ENCODE results near the gene SPIN2B. TPM values are rescaled to one million over a fixed set of nuclear protein-coding genes. Genes with fewer than 3 reads are reported as not detected.
"Not testable (repeated sequence)": the region's sequence is repeated elsewhere in the genome, so short reads cannot be mapped to it uniquely, and the experiment has no call there.

The SPIN2B gene
- total and polyA plus RNA-seq, 4 experiments from 2014 or later = 16.6 to 35.3 (median 20.4) TPM

DNA sequence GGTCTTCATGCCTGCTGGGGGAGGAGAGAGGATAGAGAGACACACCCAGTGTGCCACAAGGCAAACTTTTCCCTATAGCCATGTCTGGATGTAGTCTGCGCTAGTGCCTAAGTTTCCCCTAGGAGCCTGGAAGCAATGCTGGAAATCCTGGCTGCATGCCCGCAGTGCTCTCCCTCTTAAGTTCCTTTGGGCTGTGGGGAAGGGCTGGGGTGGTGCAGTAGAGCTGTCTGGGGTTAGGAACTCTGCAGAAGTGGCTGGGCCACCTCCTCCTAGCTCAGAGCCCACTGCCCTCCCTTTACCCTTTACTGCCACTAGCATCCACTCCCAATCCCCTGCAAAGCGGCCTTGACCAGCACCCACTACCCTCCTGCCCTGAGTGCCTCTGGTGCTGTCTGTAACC lies 15.2 kb upstream of the SPIN2B start:
- H3K9me3 Mint-ChIP-seq; DNase-seq; H3K9me3 ChIP-seq (ENCODE audit: control insufficient read depth in 1 of 2, low read length in 2 of 2); intact Hi-C loops (cut with micrococcal nuclease); H3K36me3 Mint-ChIP-seq; H3K27ac ChIP-seq (ENCODE audit: low read depth, low read length); H3K27me3 ChIP-seq (ENCODE audit: insufficient read depth, low read length); H3K27ac Mint-ChIP-seq; H3K4me3 Mint-ChIP-seq; H3K4me3 ChIP-seq (ENCODE audit: low read length in 2 of 2); H3K4me1 ChIP-seq (ENCODE audit: insufficient read depth, low read length); H3K36me3 ChIP-seq (ENCODE audit: insufficient read depth, low read length); POLR2A ChIA-PET (ENCODE audit: partially characterized antibody); H3K27me3 Mint-ChIP-seq; H3K4me1 Mint-ChIP-seq; CTCF ChIA-PET (ENCODE audit: partially characterized antibody): not testable (repeated sequence)

DNA sequence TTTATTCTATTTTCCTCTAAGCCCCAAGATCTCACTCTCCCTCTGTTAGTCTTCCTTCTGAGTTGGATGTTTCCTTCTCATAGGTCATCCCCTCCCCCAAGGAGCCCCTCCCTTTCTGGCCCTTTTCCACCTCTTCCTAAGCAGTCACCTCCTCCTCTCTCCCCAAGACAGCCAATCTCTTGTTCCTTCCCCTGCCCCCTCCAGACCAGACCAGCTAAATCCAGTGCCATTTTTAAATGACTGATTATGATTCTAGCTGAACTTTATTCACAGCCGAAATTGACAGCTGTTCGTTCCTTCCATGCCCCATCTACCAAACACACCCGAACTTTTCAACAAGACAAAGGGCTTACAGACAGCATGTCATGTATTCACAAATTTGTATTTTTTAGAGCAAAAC lies 13.9 kb upstream of the SPIN2B start:
- ChIA-PET POLR2A (ENCODE audit: partially characterized antibody) (no interaction called here), CTCF (ENCODE audit: partially characterized antibody) (no interaction called here)
- H3K4me1 ChIP-seq (ENCODE audit: insufficient read depth, low read length) = no peaks in the 10 kb centered on the region
- no peaks in the 10 kb centered on the region for H3K4me1 Mint-ChIP-seq
- peaks cover 0 to 7% of the 10 kb centered on the region in 2 donors for H3K36me3 Mint-ChIP-seq
- H3K27me3 Mint-ChIP-seq = no peaks in the 10 kb centered on the region
- no peak overlapping the region for H3K27ac ChIP-seq (ENCODE audit: low read depth, low read length)
- H3K36me3 ChIP-seq (ENCODE audit: insufficient read depth, low read length) = no peaks in the 10 kb centered on the region
- H3K4me3 ChIP-seq (ENCODE audit: low read length in 2 of 2) = no peak overlapping the region
- no peak overlapping the region for H3K4me3 Mint-ChIP-seq
- no peak for DNase-seq
- no peaks in the 10 kb centered on the region for H3K27me3 ChIP-seq (ENCODE audit: insufficient read depth, low read length)
- intact Hi-C loops (cut with micrococcal nuclease) = no loop called here
- no peaks in the 10 kb centered on the region for H3K9me3 ChIP-seq (ENCODE audit: control insufficient read depth in 1 of 2, low read length in 2 of 2)
- peak overlapping the region in 1 of 7 donors; percentile 53 for H3K27ac Mint-ChIP-seq
- H3K9me3 Mint-ChIP-seq = no peaks in the 10 kb centered on the region

DNA sequence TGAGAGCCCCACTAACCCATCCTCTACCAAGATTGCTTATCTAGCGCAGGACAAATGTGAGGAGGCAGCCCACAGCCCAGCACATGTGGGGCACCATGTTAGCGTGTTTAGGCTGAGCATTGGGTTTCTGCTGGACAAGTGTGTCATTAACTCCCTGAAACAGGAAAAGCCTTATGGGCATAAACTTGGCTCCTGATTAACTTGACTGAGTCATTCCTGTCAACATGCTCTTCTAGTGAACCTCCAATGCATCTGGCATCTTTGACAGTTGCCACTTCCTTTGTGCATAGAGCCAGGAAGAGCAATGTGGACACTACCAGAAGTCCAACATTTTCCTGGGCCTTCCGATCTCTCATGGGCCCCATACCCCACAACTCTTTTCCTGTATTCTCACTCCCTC lies 13.4 kb upstream of the SPIN2B start:
- H3K36me3 ChIP-seq (ENCODE audit: insufficient read depth, low read length) = no peaks in the 10 kb centered on the region
- DNase-seq = no peak
- H3K9me3 ChIP-seq (ENCODE audit: control insufficient read depth in 1 of 2, low read length in 2 of 2) = no peaks in the 10 kb centered on the region
- CTCF ChIA-PET (ENCODE audit: partially characterized antibody) = no interaction called here
- POLR2A ChIA-PET (ENCODE audit: partially characterized antibody) = no interaction called here
- Mint-ChIP-seq H3K9me3 (no peaks in the 10 kb centered on the region), H3K27me3 (no peaks in the 10 kb centered on the region), H3K36me3 (peaks cover 0 to 7% of the 10 kb centered on the region in 2 donors), H3K27ac (no peak overlapping the region), H3K4me1 (no peaks in the 10 kb centered on the region), H3K4me3 (no peak overlapping the region)
- no peaks in the 10 kb centered on the region for H3K4me1 ChIP-seq (ENCODE audit: insufficient read depth, low read length)
- H3K27me3 ChIP-seq (ENCODE audit: insufficient read depth, low read length) = no peaks in the 10 kb centered on the region
- no peak overlapping the region for H3K27ac ChIP-seq (ENCODE audit: low read depth, low read length)
- intact Hi-C loops (cut with micrococcal nuclease) = no loop called here
- no peak overlapping the region for H3K4me3 ChIP-seq (ENCODE audit: low read length in 2 of 2)

DNA sequence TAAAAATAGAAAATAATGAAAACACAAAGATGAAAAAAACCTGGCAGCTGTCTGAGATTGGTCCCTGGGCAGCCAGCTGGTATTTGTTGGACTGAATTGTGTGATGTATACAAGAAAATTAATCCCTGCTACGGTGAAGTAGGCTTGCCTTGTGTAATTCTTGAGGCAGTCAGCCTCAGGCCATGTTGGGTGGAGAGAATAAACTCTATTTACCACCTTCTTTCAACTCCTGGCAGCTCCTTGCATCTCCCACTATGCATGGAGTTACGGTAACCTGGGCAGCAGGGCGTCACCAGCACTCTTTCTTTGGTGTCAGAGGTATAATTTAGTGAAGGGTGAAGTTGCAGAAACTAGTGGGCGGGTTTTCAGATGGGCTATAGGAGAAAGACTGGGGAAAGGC lies 12.4 kb upstream of the SPIN2B start:
- Histone ChIP-seq H3K36me3 (ENCODE audit: insufficient read depth, low read length) (no peaks in the 10 kb centered on the region), H3K4me3 (ENCODE audit: low read length in 2 of 2) (no peak overlapping the region), H3K27ac (ENCODE audit: low read depth, low read length) (no peak overlapping the region), H3K4me1 (ENCODE audit: insufficient read depth, low read length) (no peaks in the 10 kb centered on the region), H3K9me3 (ENCODE audit: control insufficient read depth in 1 of 2, low read length in 2 of 2) (no peaks in the 10 kb centered on the region), H3K27me3 (ENCODE audit: insufficient read depth, low read length) (no peaks in the 10 kb centered on the region)
- ChIA-PET CTCF (ENCODE audit: partially characterized antibody) (no interaction called here), POLR2A (ENCODE audit: partially characterized antibody) (no interaction called here)
- no peaks in the 10 kb centered on the region for H3K27me3 Mint-ChIP-seq
- no peak overlapping the region for H3K27ac Mint-ChIP-seq
- H3K36me3 Mint-ChIP-seq = peaks cover 0 to 7% of the 10 kb centered on the region in 2 donors
- no peak for DNase-seq
- H3K4me1 Mint-ChIP-seq = no peaks in the 10 kb centered on the region
- no peaks in the 10 kb centered on the region for H3K9me3 Mint-ChIP-seq
- intact Hi-C loops (cut with micrococcal nuclease) = no loop called here
- no peak overlapping the region for H3K4me3 Mint-ChIP-seq

DNA sequence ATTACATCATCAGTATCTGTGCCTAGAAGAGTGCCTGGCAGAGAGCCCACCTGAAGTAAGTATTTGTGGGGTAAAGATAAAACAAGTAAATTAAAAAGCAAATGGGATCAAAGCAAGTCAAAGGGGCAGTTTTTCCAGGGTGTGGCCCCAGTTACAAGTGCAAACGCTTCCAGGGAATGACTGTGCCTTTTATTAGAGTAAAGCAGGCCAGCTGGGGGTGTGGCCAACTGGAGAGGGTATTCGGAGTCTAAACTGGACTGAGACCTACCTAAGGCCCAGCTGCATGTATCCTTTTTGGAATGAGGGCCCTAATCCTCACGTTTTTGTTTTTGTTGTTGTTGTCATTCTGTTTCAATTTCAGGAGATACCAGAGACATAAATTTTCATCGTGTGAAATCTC lies 11.9 kb upstream of the SPIN2B start:
- H3K4me1 Mint-ChIP-seq; H3K4me3 Mint-ChIP-seq; CTCF ChIA-PET (ENCODE audit: partially characterized antibody); H3K27me3 ChIP-seq (ENCODE audit: insufficient read depth, low read length); POLR2A ChIA-PET (ENCODE audit: partially characterized antibody); H3K36me3 Mint-ChIP-seq; H3K27ac ChIP-seq (ENCODE audit: low read depth, low read length); intact Hi-C loops (cut with micrococcal nuclease); DNase-seq; H3K4me1 ChIP-seq (ENCODE audit: insufficient read depth, low read length); H3K9me3 ChIP-seq (ENCODE audit: control insufficient read depth in 1 of 2, low read length in 2 of 2); H3K9me3 Mint-ChIP-seq; H3K27me3 Mint-ChIP-seq; H3K27ac Mint-ChIP-seq; H3K36me3 ChIP-seq (ENCODE audit: insufficient read depth, low read length); H3K4me3 ChIP-seq (ENCODE audit: low read length in 2 of 2): not testable (repeated sequence)

DNA sequence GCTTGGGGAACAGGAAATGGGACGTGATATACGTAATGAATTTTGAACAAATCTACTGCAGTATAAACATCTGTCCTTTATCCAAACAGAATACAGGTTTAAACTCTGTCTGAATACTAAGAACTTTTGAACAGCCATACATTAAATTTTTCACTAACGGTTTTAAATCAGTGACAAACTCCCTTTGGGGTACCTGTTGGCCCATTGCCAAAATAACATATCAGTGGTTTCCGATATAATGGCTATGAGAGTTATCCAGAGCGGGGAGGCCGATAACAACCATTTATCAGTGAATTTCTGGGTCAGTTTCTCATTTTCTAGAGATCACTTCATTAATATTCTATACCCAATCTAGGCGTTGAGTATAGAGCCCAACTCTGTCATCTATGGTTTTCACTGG lies 10.7 kb upstream of the SPIN2B start:
- Mint-ChIP-seq H3K27ac (no peak overlapping the region), H3K4me3 (no peak overlapping the region), H3K36me3 (peaks cover under 1 to 7% of the 10 kb centered on the region in 2 donors)

DNA sequence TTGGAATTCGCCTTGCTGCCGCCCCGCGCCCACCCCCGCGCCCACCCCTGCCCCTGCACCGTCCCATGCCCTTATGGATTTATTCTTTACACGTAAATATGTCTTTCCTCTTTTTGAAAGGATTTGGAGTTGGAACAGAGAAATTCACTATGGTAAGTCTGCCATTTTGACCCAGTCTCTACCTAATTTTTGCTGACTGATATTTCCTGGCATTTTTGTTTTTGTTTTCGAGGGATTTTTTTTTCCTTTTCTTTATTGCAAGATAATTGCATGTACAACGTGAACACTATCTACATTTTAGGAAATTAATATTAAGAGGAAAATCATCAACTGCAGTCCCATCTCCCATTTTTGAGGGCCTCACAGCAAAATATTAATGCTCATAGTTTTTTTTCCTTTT lies 468 bp upstream of the SPIN2B start:
- intact Hi-C loops (cut with micrococcal nuclease) = loop anchor here (10.0 kb wide), 1 partner anchor 127 kb away; the partner anchor contains the start of gene SPIN3
- POLR2A ChIA-PET (ENCODE audit: partially characterized antibody) = interaction anchor here (0.7 to 1.5 kb wide), 2 partner anchors 126 to 165 kb away, joined by 4 to 6 read pairs; partner anchors contain the start of genes FAAH2 and SPIN3
- no peaks in the 10 kb centered on the region for H3K36me3 ChIP-seq (ENCODE audit: insufficient read depth, low read length)
- H3K27me3 ChIP-seq (ENCODE audit: insufficient read depth, low read length) = no peaks in the 10 kb centered on the region
- peak overlapping the region in 1 of 2 donors; percentile 54 for H3K4me3 ChIP-seq (ENCODE audit: low read length in 2 of 2)
- Mint-ChIP-seq H3K4me3 (peak overlapping the region; percentile 91 to 96 (median 93)), H3K27me3 (no peaks in the 10 kb centered on the region), H3K9me3 (peaks cover 0 to 2% (median 0%) of the 10 kb centered on the region in 8 donors), H3K4me1 (peaks cover 4 to 23% (median 8%) of the 10 kb centered on the region in 4 donors), H3K27ac (peak overlapping the region; percentile 87 to 96 (median 92)), H3K36me3 (peaks cover 0 to 14% of the 10 kb centered on the region in 2 donors)
- no peak for DNase-seq
- CTCF ChIA-PET (ENCODE audit: partially characterized antibody) = interaction anchor here (1.3 kb wide), 1 partner anchor 143 kb away, joined by 3 read pairs; no protein-coding TSS in a partner anchor
- no peaks in the 10 kb centered on the region for H3K4me1 ChIP-seq (ENCODE audit: insufficient read depth, low read length)
- H3K27ac ChIP-seq (ENCODE audit: low read depth, low read length) = peak overlapping the region; percentile 59
- H3K9me3 ChIP-seq (ENCODE audit: control insufficient read depth in 1 of 2, low read length in 2 of 2) = no peaks in the 10 kb centered on the region

More for the DNA sequence above, 10.7 kb upstream of the SPIN2B start:
- POLR2A ChIA-PET (ENCODE audit: partially characterized antibody) = no interaction called here
- CTCF ChIA-PET (ENCODE audit: partially characterized antibody) = interaction anchor here (0.5 kb wide), 1 partner anchor 203 kb away, joined by 3 read pairs; no protein-coding TSS in a partner anchor
- no peaks in the 10 kb centered on the region for H3K27me3 Mint-ChIP-seq
- H3K4me3 ChIP-seq (ENCODE audit: low read length in 2 of 2) = no peak overlapping the region
- intact Hi-C loops (cut with micrococcal nuclease) = no loop called here
- H3K4me1 ChIP-seq (ENCODE audit: insufficient read depth, low read length) = no peaks in the 10 kb centered on the region
- H3K36me3 ChIP-seq (ENCODE audit: insufficient read depth, low read length) = no peaks in the 10 kb centered on the region
- no peaks in the 10 kb centered on the region for H3K27me3 ChIP-seq (ENCODE audit: insufficient read depth, low read length)
- DNase-seq = no peak
- H3K27ac ChIP-seq (ENCODE audit: low read depth, low read length) = no peak overlapping the region
- H3K9me3 ChIP-seq (ENCODE audit: control insufficient read depth in 1 of 2, low read length in 2 of 2) = no peaks in the 10 kb centered on the region
- no peaks in the 10 kb centered on the region for H3K9me3 Mint-ChIP-seq
- H3K4me1 Mint-ChIP-seq = no peaks in the 10 kb centered on the region

Data from CD4-positive, alpha-beta memory T cell (primary cell).